LNCAP (cell line): Measurements from ENCODE around the gene CBX2.

ENCODE experiments used
- TF ChIP-seq, protein P1 (sequence below): fragments of 450-650 bp; IDR thresholded peaks from 2 replicates; pipeline ENCODE4 v1.5.1; 2017; ENCODE audit warnings: mild to moderate bottlenecking

CBX2 gene

DNA sequence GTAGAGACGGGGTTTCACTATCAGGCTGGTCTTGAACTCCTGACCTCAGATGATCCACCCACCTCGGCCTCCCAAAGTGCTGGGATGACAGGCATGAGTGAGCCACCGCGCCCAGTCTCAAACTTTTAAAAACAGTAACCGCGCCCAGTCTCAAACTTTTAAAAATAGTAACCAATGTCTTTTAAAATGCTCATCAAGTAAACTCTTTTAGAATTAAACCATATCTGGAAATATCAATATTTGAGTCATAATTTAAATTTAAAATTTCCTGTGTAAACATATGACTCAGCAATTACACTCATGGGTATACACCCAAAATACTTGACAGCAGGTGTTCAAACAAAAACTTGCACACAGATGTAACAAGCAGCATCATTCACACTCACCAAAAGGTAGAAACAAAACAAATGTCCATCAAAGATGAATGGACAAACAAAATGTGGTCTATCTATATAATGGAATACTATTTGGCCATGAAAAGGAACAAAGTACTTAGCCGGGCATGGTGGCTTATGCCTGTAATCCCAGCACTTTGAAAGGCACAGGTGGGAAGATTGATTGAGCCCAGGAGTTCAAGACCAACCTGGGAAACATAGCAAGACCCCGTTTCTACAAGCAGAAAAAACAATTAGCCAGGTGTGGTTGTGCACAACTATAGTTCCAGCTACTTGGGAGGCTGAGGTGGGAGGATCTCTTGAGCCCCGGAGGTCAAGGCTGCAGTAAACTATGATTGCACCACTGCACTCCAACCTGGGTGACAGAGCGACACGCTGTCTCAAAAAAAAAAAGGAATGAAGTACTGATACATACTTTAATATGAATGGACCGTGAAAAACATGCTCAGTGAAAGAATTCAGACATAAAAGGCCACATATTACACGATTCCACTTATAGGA is 27.1 kb upstream of the CBX2 start:
- TF ChIP-seq, protein P1, sequence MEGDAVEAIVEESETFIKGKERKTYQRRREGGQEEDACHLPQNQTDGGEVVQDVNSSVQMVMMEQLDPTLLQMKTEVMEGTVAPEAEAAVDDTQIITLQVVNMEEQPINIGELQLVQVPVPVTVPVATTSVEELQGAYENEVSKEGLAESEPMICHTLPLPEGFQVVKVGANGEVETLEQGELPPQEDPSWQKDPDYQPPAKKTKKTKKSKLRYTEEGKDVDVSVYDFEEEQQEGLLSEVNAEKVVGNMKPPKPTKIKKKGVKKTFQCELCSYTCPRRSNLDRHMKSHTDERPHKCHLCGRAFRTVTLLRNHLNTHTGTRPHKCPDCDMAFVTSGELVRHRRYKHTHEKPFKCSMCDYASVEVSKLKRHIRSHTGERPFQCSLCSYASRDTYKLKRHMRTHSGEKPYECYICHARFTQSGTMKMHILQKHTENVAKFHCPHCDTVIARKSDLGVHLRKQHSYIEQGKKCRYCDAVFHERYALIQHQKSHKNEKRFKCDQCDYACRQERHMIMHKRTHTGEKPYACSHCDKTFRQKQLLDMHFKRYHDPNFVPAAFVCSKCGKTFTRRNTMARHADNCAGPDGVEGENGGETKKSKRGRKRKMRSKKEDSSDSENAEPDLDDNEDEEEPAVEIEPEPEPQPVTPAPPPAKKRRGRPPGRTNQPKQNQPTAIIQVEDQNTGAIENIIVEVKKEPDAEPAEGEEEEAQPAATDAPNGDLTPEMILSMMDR = no peak

DNA sequence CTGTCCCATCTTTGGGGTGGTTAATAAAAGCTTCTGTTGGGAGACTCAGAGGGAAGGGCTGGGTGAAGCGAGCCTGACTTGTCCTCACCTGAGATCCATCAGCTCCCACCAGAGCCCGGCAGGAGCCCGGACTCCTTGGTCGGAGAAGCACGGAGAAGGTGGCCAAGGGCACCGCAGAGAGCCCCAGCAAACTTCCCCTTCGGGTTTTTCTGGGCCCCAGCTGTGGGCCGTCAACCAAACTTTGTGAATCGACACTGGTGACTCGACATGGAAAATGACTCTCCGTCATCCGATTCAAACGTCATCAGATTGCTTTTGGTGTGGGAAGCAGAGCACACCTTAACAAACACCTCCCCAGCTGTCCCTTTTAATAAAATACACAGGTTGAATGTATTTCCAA is 25.8 kb upstream of the CBX2 start:
- TF ChIP-seq, protein P1 = no peak

DNA sequence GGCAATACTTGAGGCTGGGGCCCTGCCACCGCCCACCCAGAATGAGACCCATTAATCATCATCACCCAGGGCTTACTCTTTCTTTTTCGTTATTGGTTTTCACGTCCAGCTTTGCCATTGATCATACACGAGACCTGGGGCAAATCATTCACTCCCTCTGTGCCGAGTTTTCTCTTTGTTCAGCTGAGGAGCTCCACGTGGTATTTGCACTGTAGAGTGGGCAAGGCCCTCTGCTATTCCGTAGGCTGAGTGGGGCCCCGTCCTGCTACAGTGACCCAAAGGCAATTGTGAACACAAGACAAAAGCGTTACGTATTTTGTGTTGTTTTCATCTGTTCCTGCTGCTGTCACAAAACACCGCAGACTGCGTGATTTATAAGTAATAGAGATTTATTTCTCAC is 23.6 kb upstream of the CBX2 start:
- TF ChIP-seq, protein P1 = no peak

DNA sequence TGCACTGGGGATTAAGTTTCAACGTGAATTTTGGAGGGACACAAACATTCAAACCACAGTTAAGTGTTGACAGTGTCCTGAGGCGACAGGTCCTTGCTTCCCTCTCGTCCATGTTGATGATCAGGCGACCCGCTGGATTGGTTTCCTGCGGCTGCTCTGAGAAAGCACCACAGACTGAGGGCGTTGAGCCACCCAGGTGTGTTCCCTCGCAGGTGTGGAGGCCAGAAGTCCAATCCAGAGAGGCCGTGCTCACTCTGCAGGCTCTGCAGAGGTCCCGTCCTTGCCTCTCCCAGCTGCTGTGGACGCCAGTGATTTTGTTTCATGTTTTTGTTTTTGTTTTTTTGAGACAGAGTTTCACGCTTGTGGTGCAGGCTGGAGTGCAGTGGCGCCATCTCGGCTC is 22.4 kb upstream of the CBX2 start:
- TF ChIP-seq, protein P1 = no peak

DNA sequence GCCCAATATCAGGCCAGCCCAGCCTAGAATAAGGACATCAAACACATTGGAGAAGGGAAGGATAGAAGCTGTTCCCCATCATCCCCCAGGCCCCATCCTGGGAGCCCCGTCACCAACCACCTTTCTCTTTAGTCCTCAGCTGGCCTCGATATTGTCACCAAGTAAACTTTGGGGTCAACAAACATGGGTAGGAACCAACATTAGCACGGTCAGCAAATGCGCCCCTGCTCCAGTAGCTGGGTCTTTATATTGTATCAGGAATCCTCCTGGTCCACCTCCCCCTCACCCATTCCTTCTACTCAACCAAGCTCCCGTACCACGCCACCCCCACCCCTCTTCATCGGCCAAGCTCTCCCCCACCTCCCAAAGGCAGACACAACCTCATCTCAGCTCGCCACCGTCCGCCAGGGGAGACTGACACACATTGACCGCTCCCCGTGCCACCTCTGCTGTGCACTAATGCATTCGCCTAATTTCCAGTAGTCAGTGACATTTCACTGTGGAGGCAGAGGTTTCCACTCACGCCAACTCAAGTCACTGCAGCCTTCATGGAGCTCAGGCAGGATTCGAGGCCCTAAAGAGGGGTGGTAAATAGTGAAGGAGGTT is 20.7 kb upstream of the CBX2 start:
- TF ChIP-seq, protein P1 = no peak

DNA sequence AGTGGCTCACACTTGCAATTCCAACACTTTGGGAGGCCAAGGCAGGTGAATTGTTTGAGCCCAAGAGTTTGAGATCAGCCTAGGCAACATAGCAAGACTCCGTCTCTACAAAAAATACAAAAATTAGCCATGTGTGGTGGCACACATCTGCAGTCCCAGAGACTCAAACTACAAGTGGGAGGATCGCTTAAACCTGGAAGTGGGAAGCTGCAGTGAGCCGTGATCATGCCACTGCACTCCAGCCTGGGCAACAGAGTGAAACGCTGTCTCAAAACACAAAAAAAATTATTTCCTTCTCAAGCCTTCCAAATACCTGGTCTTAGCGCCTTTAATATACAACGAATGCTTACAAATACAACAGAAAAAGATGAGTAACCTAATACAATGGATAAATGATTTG is 19.7 kb upstream of the CBX2 start:
- TF ChIP-seq, protein P1 = no peak

DNA sequence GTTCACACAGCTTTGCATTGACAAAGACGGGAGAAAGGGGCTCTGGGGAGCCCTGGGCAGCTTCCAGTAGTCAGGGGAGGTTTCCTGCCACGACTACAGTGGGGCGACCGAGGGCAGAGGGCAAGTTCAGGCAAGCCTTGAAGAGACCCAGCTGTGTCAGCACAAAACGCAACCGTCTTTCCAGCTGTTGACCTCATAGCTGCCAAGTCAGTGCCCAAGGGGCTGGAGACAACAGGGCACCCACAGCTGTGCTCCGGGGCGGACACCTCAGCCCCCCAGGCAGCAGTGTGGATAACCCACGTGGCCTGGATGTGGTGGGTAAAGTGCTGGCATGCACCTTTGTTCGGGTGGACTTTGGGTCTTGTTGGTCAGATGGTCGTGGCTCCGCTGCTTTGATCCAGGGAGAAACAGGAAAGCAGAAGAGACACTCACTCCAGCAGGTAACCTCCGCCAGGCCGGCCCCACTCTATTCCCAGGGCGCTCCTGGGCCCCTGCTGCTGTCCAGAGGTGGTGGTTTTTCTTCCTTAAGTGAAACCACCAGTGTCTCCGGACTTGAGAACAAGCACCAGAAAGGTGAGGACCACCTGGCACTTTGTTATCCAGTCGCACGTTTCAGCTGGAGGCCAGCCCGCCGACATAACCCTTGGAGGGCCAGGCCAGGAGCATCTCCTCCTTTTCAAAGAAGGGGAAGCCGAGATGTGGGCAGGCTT is 17.6 kb upstream of the CBX2 start:
- TF ChIP-seq, protein P1 = no peak
